HCT116 (cell line): ENCODE measurements around the gene ELAVL1. TPM values are rescaled to one million over a fixed set of nuclear protein-coding genes. Genes with fewer than 3 reads are reported as not detected.

Experiments used
- ATAC-seq: fragments of 200-7000 bp; cut with Tn5 transposase; 2 replicates; pipeline ENCODE4 v1.9.1; 2020; ENCODE audit warnings: mild to moderate bottlenecking, moderate library complexity
- BruUV-seq: library from RNA; stranded (reverse); fragments of 400-500 nt; replicated peaks from 2 replicates; lab custom pipeline; 2021; lab: Mats Ljungman, UMichigan
- CTCF ChIA-PET: fragments of 300-600 bp; sonication (Branson Sonifier 250); formaldehyde crosslinking; loops from one replicate; lab custom pipeline; 2021; ENCODE audit warnings: antibody characterized with exemption; lab: Charles Lee
- POLR2A ChIA-PET: fragments of 300-600, 350-600 bp; sonication (Branson Sonifier 250); formaldehyde crosslinking; loops from one replicate; lab custom pipeline; 2021; ENCODE audit warnings: antibody characterized with exemption; lab: Charles Lee
- RAD21 ChIA-PET, 2 experiments: fragments of 300-600 bp; sonication (Branson Sonifier 250); formaldehyde crosslinking; loops; one replicate each; lab custom pipeline; 2023; ENCODE audit warnings: low total read pairs in 2 of 2; ENCODE audit not compliant: uncharacterized antibody in 2 of 2, unreplicated experiment in 2 of 2, low non-redundant PET in 1 of 2; lab: Charles Lee
- DNase-seq: peaks from one replicate; pipeline ENCODE4 v3.0.0-alpha.2; 2010; ENCODE audit warnings: low read depth, low spot score
- H2AFZ ChIP-seq: fragments of 200-600 bp; shearing (Covaris generic), sonication (generic); 2 replicates; pipeline ENCODE4 v1.6.1; 2017; ENCODE audit warnings: low read depth, mixed run types, mixed read lengths, antibody characterized with exemption, low read length; ENCODE audit not compliant: poor library complexity, severe bottlenecking
- H3K27ac ChIP-seq: 2 replicates; pipeline ENCODE4 v1.5.1; 2012; ENCODE audit warnings: low read depth, low read length
- H3K27me3 ChIP-seq: fragments of 200-600 bp; sonication (generic); 2 replicates; pipeline ENCODE4 v1.6.1; 2016; ENCODE audit warnings: mixed run types, low read length, mixed read lengths; ENCODE audit not compliant: insufficient read depth
- H3K36me3 ChIP-seq, 2 experiments: fragments of 200-500 bp in 1 of 2; fragments of 200-600 bp in 1 of 2; sonication (Bioruptor generic) in 1 of 2; sonication (generic) in 1 of 2; 2 replicates each; pipeline versions ENCODE4 v1.5.1 to v1.6.1; 2014 to 2016; ENCODE audit warnings: low read length in 2 of 2, inconsistent platforms in 1 of 2, mixed read lengths in 1 of 2, mixed run types in 1 of 2; ENCODE audit not compliant: insufficient read depth in 2 of 2, control insufficient read depth in 1 of 2
- H3K4me1 ChIP-seq, 2 experiments: fragments of 200-600 bp in 1 of 2; sonication (generic) in 1 of 2; 2 replicates each; pipeline versions ENCODE4 v1.5.1 to v1.6.1; 2012 to 2017; ENCODE audit warnings: low read length in 2 of 2, inconsistent platforms in 1 of 2, mild to moderate bottlenecking in 1 of 2, mixed read lengths in 1 of 2, mixed run types in 1 of 2, moderate library complexity in 1 of 2; ENCODE audit not compliant: insufficient read depth in 2 of 2, control insufficient read depth in 1 of 2
- H3K4me2 ChIP-seq: fragments of 200-600 bp; sonication (generic); 2 replicates; pipeline ENCODE4 v1.6.1; 2017; ENCODE audit warnings: mixed run types, low read length, mixed read lengths
- H3K4me3 ChIP-seq, 2 experiments: fragments of 200-600 bp in 1 of 2; sonication (generic) in 1 of 2; replicated peaks in 1 of 2; 2 replicates each; pipeline ENCODE4 v1.5.1; 2011 to 2016; ENCODE audit warnings: low read length in 2 of 2, control low read depth in 1 of 2, low read depth in 1 of 2, mild to moderate bottlenecking in 1 of 2, mixed read lengths in 1 of 2, mixed run types in 1 of 2
- H3K79me2 ChIP-seq: fragments of 200-600 bp; sonication (generic); 2 replicates; pipeline ENCODE4 v1.6.1; 2017; ENCODE audit warnings: mild to moderate bottlenecking, mixed run types, low read length, moderate library complexity, mixed read lengths; ENCODE audit not compliant: insufficient read depth
- H3K9ac ChIP-seq: fragments of 200-600 bp; sonication (generic); 2 replicates; pipeline ENCODE4 v1.6.1; 2016; ENCODE audit warnings: low read length, mixed read lengths
- H3K9me2 ChIP-seq: fragments of 200-600 bp; sonication (generic), shearing (Covaris generic); 2 replicates; pipeline ENCODE4 v1.6.1; 2017; ENCODE audit warnings: mixed run types, mild to moderate bottlenecking, moderate library complexity; ENCODE audit not compliant: insufficient read depth
- H3K9me3 ChIP-seq, 2 experiments: fragments of 200-500 bp in 1 of 2; fragments of 200-600 bp in 1 of 2; sonication (Bioruptor generic) in 1 of 2; sonication (generic) in 1 of 2; 2 replicates each; pipeline ENCODE4 v1.6.1; 2014 to 2017; ENCODE audit warnings: low read length in 2 of 2, mixed read lengths in 2 of 2, inconsistent platforms in 1 of 2, low read depth in 1 of 2, mild to moderate bottlenecking in 1 of 2, mixed run types in 1 of 2, moderate library complexity in 1 of 2; ENCODE audit not compliant: control insufficient read depth in 1 of 2, insufficient read depth in 1 of 2
- H4K20me1 ChIP-seq: fragments of 200-600 bp; sonication (generic), shearing (Covaris generic); 2 replicates; pipeline ENCODE4 v1.6.1; 2017; ENCODE audit warnings: mixed run types, mild to moderate bottlenecking, moderate library complexity; ENCODE audit not compliant: insufficient read depth
- ATF3 ChIP-seq: IDR thresholded peaks from 2 replicates; pipeline ENCODE4 v1.6.1; 2012
- CBX3 ChIP-seq: IDR thresholded peaks from 2 replicates; pipeline ENCODE4 v1.6.1; 2012; ENCODE audit warnings: low read depth
- CEBPB ChIP-seq: IDR thresholded peaks from 2 replicates; pipeline ENCODE4 v1.6.1; 2012; ENCODE audit warnings: low read depth
- CTCF ChIP-seq, 3 experiments: fragments of 200-600 bp in 1 of 3; sonication (generic) in 1 of 3; IDR thresholded peaks in 2 of 3; conservative IDR thresholded peaks in 1 of 3; 2 replicates each; pipeline ENCODE4 v1.5.1; 2012 to 2017; ENCODE audit warnings: low read depth in 2 of 3, low read length in 2 of 3, antibody characterized with exemption in 1 of 3, borderline replicate concordance in 1 of 3, control low read depth in 1 of 3, mild to moderate bottlenecking in 1 of 3, mixed read lengths in 1 of 3, mixed run types in 1 of 3, moderate library complexity in 1 of 3; ENCODE audit not compliant: insufficient read depth in 1 of 3
- EGR1 ChIP-seq: IDR thresholded peaks from 2 replicates; pipeline ENCODE4 v1.6.1; 2012; ENCODE audit warnings: low read depth
- EZH2 ChIP-seq: fragments of 200-600 bp; sonication (generic); IDR thresholded peaks from 2 replicates; pipeline ENCODE4 v1.6.1; 2017; ENCODE audit warnings: antibody characterized with exemption, mixed run types
- FOSL1 ChIP-seq: IDR thresholded peaks from 2 replicates; pipeline ENCODE4 v1.6.1; 2012; ENCODE audit warnings: low read depth
- JUND ChIP-seq: IDR thresholded peaks from 2 replicates; pipeline ENCODE4 v1.6.1; 2012
- POLR2AphosphoS5 ChIP-seq: IDR thresholded peaks from 2 replicates; pipeline ENCODE4 v1.6.1; 2011; ENCODE audit warnings: mild to moderate bottlenecking, low read depth, low read length, moderate library complexity
- SIN3A ChIP-seq: IDR thresholded peaks from 2 replicates; pipeline ENCODE4 v1.6.1; 2012; ENCODE audit warnings: low read depth
- SP1 ChIP-seq: IDR thresholded peaks from 2 replicates; pipeline ENCODE4 v1.6.1; 2012; ENCODE audit warnings: low read depth
- TCF7L2 ChIP-seq: IDR thresholded peaks from 2 replicates; pipeline ENCODE4 v1.7.0; 2011; ENCODE audit warnings: borderline replicate concordance, inconsistent platforms; ENCODE audit not compliant: insufficient read depth, insufficient read length; ENCODE audit errors: extremely low read depth
- YY1 ChIP-seq: IDR thresholded peaks from 2 replicates; pipeline ENCODE4 v1.6.1; 2011; ENCODE audit warnings: low read length, low read depth, moderate library complexity, mild to moderate bottlenecking; ENCODE audit not compliant: insufficient replicate concordance; ENCODE audit errors: extremely low read depth
- ZBTB33 ChIP-seq: IDR thresholded peaks from 2 replicates; pipeline ENCODE4 v1.6.1; 2011; ENCODE audit warnings: mild to moderate bottlenecking, low read length, moderate library complexity; ENCODE audit not compliant: insufficient replicate concordance; ENCODE audit errors: extremely low read depth
- ZFX ChIP-seq: fragments of 450-650 bp; IDR thresholded peaks from 2 replicates; pipeline ENCODE4 v1.6.1; 2017
- ZNF274 ChIP-seq: fragments of 200-500 bp; sonication (Bioruptor generic); IDR thresholded peaks from 2 replicates; pipeline ENCODE4 v1.6.1; 2014; ENCODE audit warnings: mild to moderate bottlenecking, low read depth, low read length, inconsistent platforms
- intact Hi-C: fragments of 100-400 bp; cut with micrococcal nuclease; formaldehyde crosslinking; loops from 2 replicates; pipeline ENCODE4 v1.10.0; 2022
- total RNA-seq: library from RNA; stranded (reverse); gene quantifications from one replicate; pipeline ENCODE4 v1.2.1, GENCODE V29; 2021; ENCODE audit not compliant: unreplicated experiment

ELAVL1 gene
- total RNA-seq, 1 experiment from 2014 or later = 134 TPM

GRCh38 chr19:7983286-7983950, 22.0 kb downstream of the ELAVL1 start:
- no TSS peak for BruUV-seq
- Histone ChIP-seq H2AFZ (no peak overlapping the region), H3K4me2 (no peak overlapping the region), H3K27me3 (no peaks in the 10 kb centered on the region), H3K27ac (no peak overlapping the region), H3K4me1 (no peaks in the 10 kb centered on the region), H3K36me3 (peaks cover 36 to 55% of the 10 kb centered on the region in 2 experiments; a peak in 3 of 4 replicates), H3K9ac (no peak overlapping the region), H3K9me2 (no peaks in the 10 kb centered on the region), H3K9me3 (no peaks in the 10 kb centered on the region), H3K4me3 (no peak overlapping the region), H4K20me1 (no peaks in the 10 kb centered on the region), H3K79me2 (peaks cover 85% of the 10 kb centered on the region)
- intact Hi-C loops = no loop called here
- ChIA-PET RAD21 (no interaction called here), CTCF (no interaction called here), POLR2A (no interaction called here)
- DNase-seq (no peak), ATAC-seq (no peak)
- no peak for TF ChIP-seq TCF7L2
- TF ChIP-seq FOSL1 = no peak
- TF ChIP-seq POLR2AphosphoS5 = no peak
- no peak for TF ChIP-seq JUND
- TF ChIP-seq EGR1 = no peak
- TF ChIP-seq CBX3 = no peak
- no peak for TF ChIP-seq ATF3
- no peak for TF ChIP-seq ZBTB33
- TF ChIP-seq EZH2 = no peak
- no peak for TF ChIP-seq ZNF274
- TF ChIP-seq ZFX = no peak
- no peak for TF ChIP-seq SIN3A
- no peak for TF ChIP-seq CEBPB
- TF ChIP-seq YY1 = no peak
- TF ChIP-seq SP1 = no peak
- TF ChIP-seq CTCF (IDR thresholded peaks at IDR 0.05 in 2 of 3, conservative IDR thresholded peaks at IDR 0.05 in 1 of 3; ENCODE audit: borderline replicate concordance in 1 of 3, insufficient read depth in 1 of 3, low read depth in 2 of 3, low read length in 2 of 3) = no peak
